MCF 10A (cell line): ENCODE data around the gene HELZ. TPM values are rescaled to one million over a fixed set of nuclear protein-coding genes. Genes with fewer than 3 reads are reported as not detected.
A peak's percentile ranks its signal among the peaks of the same experiment; 100 is the strongest.

Source experiments
- BruUV-seq: library from RNA; stranded (reverse); fragments of 400-500 nt; replicated peaks from 2 replicates; lab custom pipeline; 2021; lab: Mats Ljungman, UMichigan
- CTCF ChIA-PET: fragments of 300-600 bp; sonication (Branson Sonifier 250); formaldehyde crosslinking; extraction: SDS; loops from one replicate; lab custom pipeline; 2021; ENCODE audit warnings: antibody characterized with exemption, inconsistent platforms; lab: Yijun Ruan, JAX
- POLR2A ChIA-PET: fragments of 300-600, 350-650 bp; sonication (Branson Sonifier 250); formaldehyde crosslinking; extraction: SDS; loops from one replicate; lab custom pipeline; 2020; ENCODE audit warnings: antibody characterized with exemption, inconsistent platforms; lab: Yijun Ruan, JAX
- DNase-seq: peaks from one replicate; pipeline ENCODE4 v3.0.0-alpha.2; 2018; ENCODE audit not compliant: unreplicated experiment
- H3K27ac Mint-ChIP-seq: one replicate; pipeline ENCODE4 v1.8.0; 2022; ENCODE audit warnings: mild to moderate bottlenecking, low read depth, mixed read lengths; ENCODE audit not compliant: unreplicated experiment
- H3K27me3 Mint-ChIP-seq: one replicate; pipeline ENCODE4 v1.8.0; 2022; ENCODE audit warnings: mixed read lengths; ENCODE audit not compliant: insufficient read depth, unreplicated experiment
- H3K36me3 Mint-ChIP-seq: one replicate; pipeline ENCODE4 v1.8.0; 2022; ENCODE audit warnings: mild to moderate bottlenecking, moderate library complexity, mixed read lengths; ENCODE audit not compliant: insufficient read depth, unreplicated experiment
- H3K4me1 Mint-ChIP-seq: one replicate; pipeline ENCODE4 v1.8.0; 2022; ENCODE audit warnings: mixed read lengths; ENCODE audit not compliant: insufficient read depth, unreplicated experiment
- H3K4me3 Mint-ChIP-seq: one replicate; pipeline ENCODE4 v1.8.0; 2022; ENCODE audit warnings: mild to moderate bottlenecking, moderate library complexity, mixed read lengths; ENCODE audit not compliant: unreplicated experiment
- H3K9me3 Mint-ChIP-seq: one replicate; pipeline ENCODE4 v1.8.0; 2022; ENCODE audit warnings: mixed read lengths; ENCODE audit not compliant: unreplicated experiment
- CTCF ChIP-seq: fragments of 200-600 bp; IDR thresholded peaks from one replicate; pipeline ENCODE4 v1.8.0; 2022; ENCODE audit warnings: antibody characterized with exemption, mild to moderate bottlenecking; ENCODE audit not compliant: unreplicated experiment
- intact Hi-C: fragments of 100-400 bp; cut with micrococcal nuclease; formaldehyde crosslinking; loops from 2 replicates; pipeline ENCODE4 v1.14.1; 2022
- total RNA-seq: library from RNA; stranded (reverse); gene quantifications from 2 replicates; pipeline ENCODE4 v1.2.3, GENCODE V29; 2022

Gene HELZ
- total RNA-seq, 1 experiment from 2014 or later = 71.7 TPM

- BruUV-seq = no TSS peak
- Mint-ChIP-seq H3K4me3 (no peak overlapping the region), H3K36me3 (peaks cover 34% of the 10 kb centered on the region), H3K27me3 (no peaks in the 10 kb centered on the region), H3K9me3 (no peaks in the 10 kb centered on the region), H3K4me1 (peaks cover 18% of the 10 kb centered on the region), H3K27ac (peak overlapping the region; percentile 17)
- POLR2A ChIA-PET = interaction anchor here (0.7 to 2.0 kb wide), 8 partner anchors 8 to 498 kb away, joined by 3 to 9 read pairs (median 4); no protein-coding TSS in a partner anchor
- intact Hi-C loops = no loop called here
- CTCF ChIA-PET = interaction anchor here (1.4 kb wide), 1 partner anchor 9 kb away, joined by 6 read pairs; no protein-coding TSS in a partner anchor
- no peak for DNase-seq
- no peak for TF ChIP-seq CTCF
These were observed 32.8 kb downstream of the HELZ start for GRCh38 chr17:67212231-67212630.

GRCh38 chr17:67211742-67212141 is 33.3 kb downstream of the HELZ start:
- H3K4me3 Mint-ChIP-seq = no peak overlapping the region
- POLR2A ChIA-PET = interaction anchor here (0.7 to 2.0 kb wide), 8 partner anchors 8 to 498 kb away, joined by 3 to 9 read pairs (median 4); no protein-coding TSS in a partner anchor

GRCh38 chr17:67210915-67211314 is 34.1 kb downstream of the HELZ start:
- no peaks in the 10 kb centered on the region for H3K27me3 Mint-ChIP-seq
- TF ChIP-seq CTCF = no peak
- intact Hi-C loops = no loop called here
- H3K4me3 Mint-ChIP-seq = no peak overlapping the region
- ChIA-PET POLR2A (interaction anchor here (0.6 to 1.9 kb wide), 2 partner anchors 41 to 70 kb away, joined by 3 to 4 read pairs; no protein-coding TSS in a partner anchor), CTCF (interaction anchor here (2.1 kb wide), 1 partner anchor 11 kb away, joined by 8 read pairs; no protein-coding TSS in a partner anchor)
- no peak for DNase-seq
- H3K9me3 Mint-ChIP-seq = no peaks in the 10 kb centered on the region
- no peak overlapping the region for H3K27ac Mint-ChIP-seq
- H3K4me1 Mint-ChIP-seq = peaks cover 21% of the 10 kb centered on the region
- peaks cover 39% of the 10 kb centered on the region for H3K36me3 Mint-ChIP-seq
- no TSS peak for BruUV-seq

More at GRCh38 chr17:67211742-67212141, 33.3 kb downstream of the HELZ start:
- Mint-ChIP-seq H3K27me3 (no peaks in the 10 kb centered on the region), H3K36me3 (peaks cover 35% of the 10 kb centered on the region), H3K27ac (no peak overlapping the region), H3K9me3 (no peaks in the 10 kb centered on the region), H3K4me1 (peaks cover 18% of the 10 kb centered on the region)
- DNase-seq = peak; percentile 65
- no peak for TF ChIP-seq CTCF
- BruUV-seq = no TSS peak
- CTCF ChIA-PET = interaction anchor here (1.4 to 2.1 kb wide), 2 partner anchors 9 to 10 kb away, joined by 6 to 8 read pairs; no protein-coding TSS in a partner anchor
- intact Hi-C loops = no loop called here

GRCh38 chr17:67208232-67208631 is 36.8 kb downstream of the HELZ start:
- Mint-ChIP-seq H3K36me3 (peaks cover 39% of the 10 kb centered on the region), H3K27ac (peak overlapping the region; percentile 63), H3K4me3 (no peak overlapping the region), H3K27me3 (no peaks in the 10 kb centered on the region), H3K4me1 (peaks cover 23% of the 10 kb centered on the region), H3K9me3 (no peaks in the 10 kb centered on the region)
- CTCF ChIA-PET = interaction anchor here (3.0 kb wide), 1 partner anchor 13 kb away, joined by 12 read pairs; no protein-coding TSS in a partner anchor
- no peak for DNase-seq
- POLR2A ChIA-PET = interaction anchor here (0.6 to 0.9 kb wide), 3 partner anchors 13 to 24 kb away, joined by 3 to 5 read pairs (median 4); no protein-coding TSS in a partner anchor
- intact Hi-C loops = no loop called here
- BruUV-seq = no TSS peak
- TF ChIP-seq CTCF = no peak
